HG03175 (cell line): ENCODE results near the gene INPP5A.
"Not testable (repeated sequence)": the region's sequence is repeated elsewhere in the genome, so short reads cannot be mapped to it uniquely, and the experiment has no call there.

Experiments
- ATAC-seq: cut with Tn5 transposase; IDR thresholded peaks from one replicate; pipeline ENCODE4 v1.9.1; 2021; ENCODE audit warnings: mild to moderate bottlenecking, moderate library complexity; ENCODE audit not compliant: unreplicated experiment

The INPP5A gene

GRCh38 chr10:132537684-132538001, at the start of gene INPP5A:
Gene INPP5A (plus strand): TSS chr10:132537787. CDS start chr10:132538097, 310 bp downstream.
- no peak for ATAC-seq

- ATAC-seq: no peak
Measured at GRCh38 chr10:132488231-132488821, 49.3 kb upstream of the INPP5A start.

GRCh38 chr10:132489053-132489703, 48.4 kb upstream of the INPP5A start:
- ATAC-seq: no peak

- ATAC-seq: no peak
Measured at GRCh38 chr10:132489704-132490534, 47.7 kb upstream of the INPP5A start.

- not testable (repeated sequence) for ATAC-seq
Measured at GRCh38 chr10:132491534-132491933, 46.1 kb upstream of the INPP5A start.

- no peak for ATAC-seq
Measured at GRCh38 chr10:132492323-132493025, 45.1 kb upstream of the INPP5A start.

- no peak for ATAC-seq
Measured at GRCh38 chr10:132493246-132493755, 44.3 kb upstream of the INPP5A start.

- ATAC-seq: no peak
Measured at GRCh38 chr10:132493756-132494290, 43.8 kb upstream of the INPP5A start.

GRCh38 chr10:132494866-132495630, 42.5 kb upstream of the INPP5A start:
- ATAC-seq: no peak

GRCh38 chr10:132496360-132497062, 41.1 kb upstream of the INPP5A start:
- ATAC-seq: no peak

GRCh38 chr10:132497063-132497680, 40.4 kb upstream of the INPP5A start:
- ATAC-seq: no peak

- no peak for ATAC-seq
Measured at GRCh38 chr10:132497861-132498561, 39.6 kb upstream of the INPP5A start.

GRCh38 chr10:132498562-132499366, 38.8 kb upstream of the INPP5A start:
- ATAC-seq: no peak

- ATAC-seq: no peak
Measured at GRCh38 chr10:132499367-132499685, 38.3 kb upstream of the INPP5A start.

GRCh38 chr10:132500781-132501415, 36.7 kb upstream of the INPP5A start:
- no peak for ATAC-seq

GRCh38 chr10:132502544-132503300, 34.9 kb upstream of the INPP5A start:
- no peak for ATAC-seq
